Measurements from ENCODE around the gene PPIF. TPM values are rescaled to one million over a fixed set of nuclear protein-coding genes. Genes with fewer than 3 reads are reported as not detected.

Gene PPIF
- total RNA-seq, 1 experiment from 2014 or later, result 59.0 TPM

DNA sequence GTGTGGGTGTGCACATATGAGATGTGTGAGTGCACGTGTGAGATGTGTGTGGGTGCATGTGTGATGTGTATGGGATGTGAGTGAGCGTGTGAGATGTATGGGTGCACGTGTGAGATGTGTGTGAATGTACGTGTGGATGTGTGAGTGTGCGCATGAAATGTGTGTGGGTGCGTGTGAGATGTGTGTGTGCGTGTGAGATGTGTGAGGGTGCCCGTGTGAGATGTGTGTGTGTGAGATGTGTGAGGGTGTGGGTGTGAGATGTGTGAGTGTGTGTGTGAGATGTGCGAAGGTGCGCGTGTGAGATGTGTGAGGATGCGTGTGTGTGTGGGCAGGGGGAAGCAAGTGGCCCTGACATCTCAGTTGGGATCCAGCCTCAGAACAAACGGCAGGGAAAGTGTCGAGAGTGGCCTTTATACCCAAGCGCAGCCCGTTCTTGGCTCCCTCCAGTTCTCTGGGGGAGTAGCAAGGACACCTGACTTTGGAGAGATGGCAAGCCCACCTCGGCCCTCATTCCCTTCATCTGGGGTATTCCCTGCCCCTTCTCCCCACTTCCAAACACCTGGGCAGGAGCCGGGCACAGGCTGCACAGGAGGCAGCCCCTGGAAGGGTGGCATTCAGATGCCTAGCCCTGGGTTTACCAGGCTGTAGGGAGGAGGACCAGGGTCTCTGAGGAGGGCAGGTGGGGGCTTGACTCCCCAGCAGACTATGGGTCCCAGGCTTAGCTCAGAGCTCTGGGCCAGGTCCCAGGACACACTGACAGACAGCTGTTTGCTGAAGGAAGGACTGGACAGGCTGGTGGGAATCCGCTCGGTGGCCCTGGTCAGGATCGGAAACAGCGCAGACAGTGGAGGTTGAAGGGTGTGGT lies 31.6 kb downstream of the PPIF start:
- no peak overlapping the region for H3K27ac ChIP-seq (ENCODE audit: low read length)
- TF ChIP-seq TCF7L2 (IDR thresholded peaks at IDR 0.05; ENCODE audit: low read depth, low read length), result no peak
- no peak for TF ChIP-seq SIN3A (IDR thresholded peaks at IDR 0.05; ENCODE audit: borderline replicate concordance, insufficient read depth, low read depth, low read length)
- TF ChIP-seq, protein P1, sequence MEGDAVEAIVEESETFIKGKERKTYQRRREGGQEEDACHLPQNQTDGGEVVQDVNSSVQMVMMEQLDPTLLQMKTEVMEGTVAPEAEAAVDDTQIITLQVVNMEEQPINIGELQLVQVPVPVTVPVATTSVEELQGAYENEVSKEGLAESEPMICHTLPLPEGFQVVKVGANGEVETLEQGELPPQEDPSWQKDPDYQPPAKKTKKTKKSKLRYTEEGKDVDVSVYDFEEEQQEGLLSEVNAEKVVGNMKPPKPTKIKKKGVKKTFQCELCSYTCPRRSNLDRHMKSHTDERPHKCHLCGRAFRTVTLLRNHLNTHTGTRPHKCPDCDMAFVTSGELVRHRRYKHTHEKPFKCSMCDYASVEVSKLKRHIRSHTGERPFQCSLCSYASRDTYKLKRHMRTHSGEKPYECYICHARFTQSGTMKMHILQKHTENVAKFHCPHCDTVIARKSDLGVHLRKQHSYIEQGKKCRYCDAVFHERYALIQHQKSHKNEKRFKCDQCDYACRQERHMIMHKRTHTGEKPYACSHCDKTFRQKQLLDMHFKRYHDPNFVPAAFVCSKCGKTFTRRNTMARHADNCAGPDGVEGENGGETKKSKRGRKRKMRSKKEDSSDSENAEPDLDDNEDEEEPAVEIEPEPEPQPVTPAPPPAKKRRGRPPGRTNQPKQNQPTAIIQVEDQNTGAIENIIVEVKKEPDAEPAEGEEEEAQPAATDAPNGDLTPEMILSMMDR (IDR thresholded peaks at IDR 0.05), result no peak
- TF ChIP-seq, protein P2, sequence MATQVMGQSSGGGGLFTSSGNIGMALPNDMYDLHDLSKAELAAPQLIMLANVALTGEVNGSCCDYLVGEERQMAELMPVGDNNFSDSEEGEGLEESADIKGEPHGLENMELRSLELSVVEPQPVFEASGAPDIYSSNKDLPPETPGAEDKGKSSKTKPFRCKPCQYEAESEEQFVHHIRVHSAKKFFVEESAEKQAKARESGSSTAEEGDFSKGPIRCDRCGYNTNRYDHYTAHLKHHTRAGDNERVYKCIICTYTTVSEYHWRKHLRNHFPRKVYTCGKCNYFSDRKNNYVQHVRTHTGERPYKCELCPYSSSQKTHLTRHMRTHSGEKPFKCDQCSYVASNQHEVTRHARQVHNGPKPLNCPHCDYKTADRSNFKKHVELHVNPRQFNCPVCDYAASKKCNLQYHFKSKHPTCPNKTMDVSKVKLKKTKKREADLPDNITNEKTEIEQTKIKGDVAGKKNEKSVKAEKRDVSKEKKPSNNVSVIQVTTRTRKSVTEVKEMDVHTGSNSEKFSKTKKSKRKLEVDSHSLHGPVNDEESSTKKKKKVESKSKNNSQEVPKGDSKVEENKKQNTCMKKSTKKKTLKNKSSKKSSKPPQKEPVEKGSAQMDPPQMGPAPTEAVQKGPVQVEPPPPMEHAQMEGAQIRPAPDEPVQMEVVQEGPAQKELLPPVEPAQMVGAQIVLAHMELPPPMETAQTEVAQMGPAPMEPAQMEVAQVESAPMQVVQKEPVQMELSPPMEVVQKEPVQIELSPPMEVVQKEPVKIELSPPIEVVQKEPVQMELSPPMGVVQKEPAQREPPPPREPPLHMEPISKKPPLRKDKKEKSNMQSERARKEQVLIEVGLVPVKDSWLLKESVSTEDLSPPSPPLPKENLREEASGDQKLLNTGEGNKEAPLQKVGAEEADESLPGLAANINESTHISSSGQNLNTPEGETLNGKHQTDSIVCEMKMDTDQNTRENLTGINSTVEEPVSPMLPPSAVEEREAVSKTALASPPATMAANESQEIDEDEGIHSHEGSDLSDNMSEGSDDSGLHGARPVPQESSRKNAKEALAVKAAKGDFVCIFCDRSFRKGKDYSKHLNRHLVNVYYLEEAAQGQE (IDR thresholded peaks at IDR 0.05; ENCODE audit: insufficient read depth in 1 of 2, low read depth in 2 of 2, low read length in 1 of 2), result no peak
- TF ChIP-seq POLR2AphosphoS5 (IDR thresholded peaks at IDR 0.05; ENCODE audit: low read depth, low read length), result no peak
- H3K9me3 ChIP-seq (ENCODE audit: control insufficient read depth, insufficient read depth, low read depth, low read length), result no peaks in the 10 kb centered on the region
- in situ Hi-C loops (cut with HindIII; ENCODE audit: low pct_unique_long_range_greater_than_20kb, low sequenced_read_pairs), result no loop called here
- H3K27me3 ChIP-seq (ENCODE audit: control insufficient read depth, insufficient read depth, low read length), result no peaks in the 10 kb centered on the region
- no peaks in the 10 kb centered on the region for H3K36me3 ChIP-seq (ENCODE audit: control insufficient read depth, insufficient read depth, low read length)
- intact Hi-C loops (cut with micrococcal nuclease; ENCODE audit: unreplicated experiment), result no loop called here
- ChIA-PET CTCF (no interaction called here), POLR2A (no interaction called here)
- BruUV-seq (replicated peaks), result no TSS peak
- H3K4me1 ChIP-seq (ENCODE audit: control insufficient read depth, insufficient read depth, low read length), result peaks cover 6% of the 10 kb centered on the region; the same call in 1 of the 2 replicates
- no peak overlapping the region for H3K4me3 ChIP-seq (ENCODE audit: low read depth in 2 of 2, low read length in 2 of 2)
- no peak for ATAC-seq
- DNase-seq (ENCODE audit: low read depth, low spot score), result no peak

DNA sequence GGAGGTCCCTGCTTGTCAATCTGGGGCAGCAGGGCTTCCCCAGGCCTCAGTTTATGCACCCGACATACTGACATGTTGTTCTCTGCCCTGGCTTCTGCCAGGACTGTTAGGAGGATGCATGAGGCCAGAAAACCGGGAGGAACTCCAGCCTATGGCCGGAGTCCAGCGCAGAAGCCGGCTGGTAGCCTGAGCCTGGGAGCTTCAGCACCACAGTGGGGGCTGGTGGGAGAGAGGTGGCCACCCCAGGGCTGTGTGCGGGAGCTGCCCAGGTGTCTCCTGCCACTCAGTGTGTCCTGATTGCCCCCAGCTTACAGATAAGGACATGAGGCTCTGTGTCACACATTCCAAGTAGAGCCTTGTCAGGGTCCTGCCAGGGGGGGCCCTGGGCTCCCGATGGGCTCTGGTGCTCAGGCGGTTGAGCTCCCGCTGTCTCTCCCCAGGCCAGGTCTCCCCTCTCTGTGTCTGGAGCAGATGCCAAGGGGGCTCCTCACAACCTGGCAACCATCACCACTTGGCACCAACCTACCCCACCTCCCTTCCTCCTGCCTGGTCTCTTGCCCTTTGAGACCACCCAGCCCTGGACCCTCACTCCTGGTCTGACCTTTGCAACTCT lies 32.3 kb downstream of the PPIF start:
- H3K27me3 ChIP-seq (ENCODE audit: control insufficient read depth, insufficient read depth, low read length), result no peaks in the 10 kb centered on the region
- no peaks in the 10 kb centered on the region for H3K36me3 ChIP-seq (ENCODE audit: control insufficient read depth, insufficient read depth, low read length)
- TF ChIP-seq, protein P1 (IDR thresholded peaks at IDR 0.05), result no peak
- TF ChIP-seq SIN3A (IDR thresholded peaks at IDR 0.05; ENCODE audit: borderline replicate concordance, insufficient read depth, low read depth, low read length) (no peak), POLR2AphosphoS5 (IDR thresholded peaks at IDR 0.05; ENCODE audit: low read depth, low read length) (no peak), TCF7L2 (IDR thresholded peaks at IDR 0.05; ENCODE audit: low read depth, low read length) (no peak)
- TF ChIP-seq, protein P2 (IDR thresholded peaks at IDR 0.05; ENCODE audit: insufficient read depth in 1 of 2, low read depth in 2 of 2, low read length in 1 of 2), result no peak
- BruUV-seq (replicated peaks), result no TSS peak
- POLR2A ChIA-PET, result no interaction called here
- H3K4me3 ChIP-seq (ENCODE audit: low read depth in 2 of 2, low read length in 2 of 2), result no peak overlapping the region
- H3K4me1 ChIP-seq (ENCODE audit: control insufficient read depth, insufficient read depth, low read length), result peaks cover 6% of the 10 kb centered on the region; the same call in 1 of the 2 replicates
- ATAC-seq, result peak; percentile 37
- H3K9me3 ChIP-seq (ENCODE audit: control insufficient read depth, insufficient read depth, low read depth, low read length), result no peaks in the 10 kb centered on the region
- no peak for DNase-seq (ENCODE audit: low read depth, low spot score)
- intact Hi-C loops (cut with micrococcal nuclease; ENCODE audit: unreplicated experiment) (no loop called here), in situ Hi-C loops (cut with HindIII; ENCODE audit: low pct_unique_long_range_greater_than_20kb, low sequenced_read_pairs) (no loop called here)
- CTCF ChIA-PET, result interaction anchor here (0.6 kb wide), 1 partner anchor 98 kb away, joined by 3 read pairs; no protein-coding TSS in a partner anchor
- H3K27ac ChIP-seq (ENCODE audit: low read length), result no peak overlapping the region

Data from Panc1 (cell line).